Left ventricle myocardium superior (tissue), 1 donor: ENCODE data around the gene TRIP10. TPM values are rescaled to one million over a fixed set of nuclear protein-coding genes. Genes with fewer than 3 reads are reported as not detected.

Experiments
- ATAC-seq: fragments of 200-7000 bp; cut with Tn5 transposase; one replicate; pipeline ENCODE4 v1.9.1; 2020; ENCODE audit warnings: mild to moderate bottlenecking, moderate library complexity
- DNase-seq: peaks from one replicate; pipeline ENCODE4 v3.0.0-alpha.2; 2020
- intact Hi-C: fragments of 100-400 bp; cut with micrococcal nuclease; formaldehyde crosslinking; loops from one replicate; pipeline ENCODE4 v1.11.0; 2022
- total RNA-seq: library from RNA; stranded (reverse); fragmentation: NEBNext Ultra II Directional; extraction: Animal tissue kit (Norgen Biotek cat#: 25700); gene quantifications from one replicate; pipeline ENCODE4 v1.2.1, GENCODE V29; 2021
- donor health status: DM: no; HTN: yes; CAD: no; lungs with severe emphysema.

TRIP10 gene
- total RNA-seq, 1 donor from 2014 or later: 151 TPM

- intact Hi-C loops: no loop called here
- DNase-seq (no peak), ATAC-seq (no peak)
Measured at GRCh38 chr19:6710273-6711077, 29.0 kb upstream of the TRIP10 start.

DNA sequence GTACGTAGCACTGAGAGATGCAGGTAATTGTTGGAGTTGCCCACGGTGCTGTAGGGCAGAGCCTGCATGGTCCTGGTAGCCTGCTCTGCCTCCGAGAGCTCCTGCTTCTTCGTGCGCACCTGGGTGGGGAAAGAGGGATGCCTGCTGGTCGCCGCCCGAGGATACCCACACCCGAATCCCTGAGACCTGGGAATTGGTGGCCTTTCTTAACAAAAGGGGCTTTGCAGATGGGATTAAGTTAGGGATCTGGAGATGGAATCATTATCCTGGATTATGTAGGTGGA is 28.5 kb upstream of the TRIP10 start:
- ATAC-seq: no peak
- DNase-seq: no peak
- intact Hi-C loops: no loop called here

GRCh38 chr19:6711605-6712004 is 27.9 kb upstream of the TRIP10 start:
- DNase-seq (no peak), ATAC-seq (no peak)
- intact Hi-C loops: no loop called here

DNA sequence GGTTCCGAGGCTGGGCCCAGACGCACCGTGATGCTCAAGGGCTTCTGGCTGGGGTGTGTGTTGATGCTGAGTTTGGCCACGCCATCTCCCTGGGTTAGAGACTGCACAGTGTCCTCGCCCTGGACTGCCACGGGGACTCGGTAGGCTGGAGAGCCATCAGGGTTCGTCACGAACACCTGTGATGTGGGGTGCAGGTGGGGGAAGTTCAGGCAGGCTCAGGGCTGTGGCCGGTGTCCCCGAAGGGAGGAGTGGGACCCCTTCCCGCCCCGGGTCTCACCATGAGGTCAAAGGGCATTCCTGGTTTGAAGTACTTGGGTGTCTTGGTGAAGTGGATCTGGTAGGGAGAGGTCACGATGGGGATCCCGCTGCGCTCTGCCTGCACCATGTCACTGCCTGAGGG is 27.2 kb upstream of the TRIP10 start:
- DNase-seq: peak; percentile 15
- intact Hi-C loops: no loop called here
- ATAC-seq: no peak

GRCh38 chr19:6712692-6713670 is 26.5 kb upstream of the TRIP10 start:
- intact Hi-C loops: no loop called here
- DNase-seq (peak; percentile 20), ATAC-seq (no peak)

DNA sequence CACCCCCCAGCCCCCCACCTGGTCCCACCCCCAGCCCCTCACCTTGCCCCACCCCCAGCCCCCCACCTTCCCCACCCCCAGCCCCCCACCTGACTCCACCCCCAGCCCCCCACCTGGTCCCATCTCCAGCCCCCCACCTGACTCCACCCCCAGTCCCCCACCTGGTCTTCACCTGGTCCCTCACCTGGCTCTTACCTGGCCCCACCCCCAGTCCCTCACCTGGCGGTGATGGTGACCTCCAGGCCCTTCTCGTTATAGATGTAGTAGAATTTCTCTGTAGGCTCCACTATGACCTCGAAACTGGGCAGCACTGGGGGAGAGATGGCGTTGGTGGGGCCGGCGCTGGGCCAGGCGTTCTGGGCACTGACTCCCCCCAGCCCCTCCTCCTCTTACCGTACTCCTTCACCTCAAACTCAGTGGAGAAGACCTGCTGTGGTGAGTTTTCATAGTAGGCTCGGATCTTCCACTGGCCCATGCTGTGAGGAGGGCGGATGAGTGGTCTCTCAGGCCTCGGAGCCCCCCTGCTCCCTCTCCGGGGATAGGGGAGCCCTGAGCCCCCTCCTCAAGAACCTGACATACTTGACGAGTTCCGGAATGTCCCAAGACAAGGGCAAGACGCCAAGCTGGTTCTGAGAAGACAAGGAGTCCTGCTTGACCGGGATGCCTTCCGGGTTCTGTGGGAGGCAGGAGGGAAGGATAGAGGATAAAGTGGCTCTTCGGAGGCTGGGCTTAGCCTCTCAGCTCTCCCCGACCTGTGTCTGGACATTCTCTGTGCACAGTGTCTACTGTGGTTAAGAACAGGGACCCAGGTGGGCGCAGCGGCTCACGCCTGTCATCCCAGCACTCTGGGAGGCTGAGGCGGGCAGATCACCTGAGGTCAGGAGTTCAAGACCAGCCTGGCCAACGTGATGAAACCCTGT is 25.4 kb upstream of the TRIP10 start:
- ATAC-seq (no peak), DNase-seq (peak; percentile 25)
- intact Hi-C loops: no loop called here

GRCh38 chr19:6714749-6715555 is 24.5 kb upstream of the TRIP10 start:
- intact Hi-C loops: no loop called here

GRCh38 chr19:6716610-6716970 is 22.9 kb upstream of the TRIP10 start:
- DNase-seq (no peak), ATAC-seq (no peak)
- intact Hi-C loops: no loop called here

More at GRCh38 chr19:6714749-6715555, 24.5 kb upstream of the TRIP10 start:
- ATAC-seq: no peak
- DNase-seq: peak; percentile 0

GRCh38 chr19:6717036-6717435 is 22.4 kb upstream of the TRIP10 start:
- intact Hi-C loops: no loop called here
- DNase-seq: peak; percentile 4
- ATAC-seq: no peak

- DNase-seq: no peak
- no peak for ATAC-seq
Measured at GRCh38 chr19:6717441-6717971, 22.0 kb upstream of the TRIP10 start.

GRCh38 chr19:6718111-6718740 is 21.3 kb upstream of the TRIP10 start:
- ATAC-seq (no peak), DNase-seq (no peak)
- intact Hi-C loops: no loop called here

More at GRCh38 chr19:6717441-6717971, 22.0 kb upstream of the TRIP10 start:
- intact Hi-C loops: no loop called here

- intact Hi-C loops: no loop called here
- DNase-seq: peak; percentile 45
- ATAC-seq: peak; percentile 3
Measured at GRCh38 chr19:6718741-6719539, 20.5 kb upstream of the TRIP10 start.

GRCh38 chr19:6719540-6719861 is 20.0 kb upstream of the TRIP10 start:
- intact Hi-C loops: no loop called here
- no peak for ATAC-seq
- no peak for DNase-seq

GRCh38 chr19:6719992-6720368 is 19.5 kb upstream of the TRIP10 start:
- DNase-seq (no peak), ATAC-seq (no peak)
- intact Hi-C loops: no loop called here

GRCh38 chr19:6720369-6721137 is 18.9 kb upstream of the TRIP10 start, which contains the start of gene C3:
Gene C3 (minus strand): TSS chr19:6720650. CDS start chr19:6720589, 61 bp downstream.
- intact Hi-C loops: no loop called here
- ATAC-seq (peak; percentile 90), DNase-seq (peak; percentile 75)

GRCh38 chr19:6721138-6721474 is 18.4 kb upstream of the TRIP10 start:
- DNase-seq: no peak
- intact Hi-C loops: no loop called here
- ATAC-seq: no peak

DNA sequence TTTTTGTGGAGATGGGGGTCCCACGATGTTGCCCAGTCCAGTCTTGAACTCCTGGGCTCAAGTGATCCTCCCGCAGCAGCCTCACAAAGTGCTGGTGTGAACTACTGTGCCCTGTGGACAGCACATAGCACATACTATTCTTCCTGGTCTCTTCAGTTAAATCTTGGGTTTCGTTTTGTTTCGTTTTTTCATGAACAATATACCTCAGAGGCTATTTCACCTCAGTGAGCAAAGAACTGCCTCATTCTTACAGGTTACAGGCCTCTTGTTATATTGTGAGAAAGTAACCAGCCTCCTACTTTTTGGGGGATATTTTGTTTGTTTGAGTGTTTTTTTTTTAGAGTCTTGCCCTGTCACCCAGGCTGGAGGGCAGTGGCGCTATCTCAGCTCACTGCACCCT is 17.7 kb upstream of the TRIP10 start:
- intact Hi-C loops: no loop called here
- no peak for DNase-seq
- no peak for ATAC-seq
